K562 (cell line): ENCODE results near the gene ZNF429. TPM values are rescaled to one million over a fixed set of nuclear protein-coding genes. Genes with fewer than 3 reads are reported as not detected.

Experiments
- BACH1 ChIP-seq: fragments of 200-800 bp; sonication (Bioruptor generic); IDR thresholded peaks from 2 replicates; pipeline ENCODE4 v1.6.1; 2016; ENCODE audit warnings: missing genetic modification characterization, missing compliant biosample characterization
- BCL6 ChIP-seq: fragments of 250-450 bp; sonication (Bioruptor Pico); IDR thresholded peaks from 2 replicates; pipeline ENCODE4 v1.4.0; 2020
- BCOR ChIP-seq: fragments of 450-650 bp; IDR thresholded peaks from 2 replicates; pipeline ENCODE4 v1.6.1; 2016
- BRD9 ChIP-seq: fragments of 450-650 bp; IDR thresholded peaks from 2 replicates; pipeline ENCODE4 v1.6.1; 2018; ENCODE audit warnings: low read depth; ENCODE audit not compliant: partially characterized antibody
- CBFA2T3 ChIP-seq: fragments of 450-650 bp; IDR thresholded peaks from 2 replicates; pipeline ENCODE4 v1.6.1; 2017
- DEAF1 ChIP-seq: fragments of 450-650 bp; formaldehyde crosslinking; IDR thresholded peaks from 2 replicates; pipeline ENCODE4 v1.4.0; 2020; ENCODE audit warnings: mild to moderate bottlenecking, moderate library complexity
- EP400 ChIP-seq: fragments of 450-650 bp; IDR thresholded peaks from 2 replicates; pipeline ENCODE4 v1.6.1; 2017; ENCODE audit warnings: antibody characterized with exemption, mild to moderate bottlenecking, moderate library complexity
- GTF2A2 ChIP-seq: IDR thresholded peaks from 2 replicates; pipeline ENCODE4 v1.6.1; 2016; ENCODE audit warnings: mild to moderate bottlenecking, missing genetic modification characterization, missing compliant biosample characterization
- GTF3C2 ChIP-seq: IDR thresholded peaks from 3 replicates; pipeline ENCODE4 v1.6.1; 2011; ENCODE audit warnings: borderline replicate concordance, mild to moderate bottlenecking, moderate library complexity; ENCODE audit not compliant: insufficient read length; ENCODE audit errors: extremely low read depth
- HDAC2 ChIP-seq: fragments of 450-650 bp; IDR thresholded peaks from 2 replicates; pipeline ENCODE4 v1.6.1; 2016; ENCODE audit warnings: mild to moderate bottlenecking
- HMBOX1 ChIP-seq: sonication (generic); IDR thresholded peaks from 2 replicates; pipeline ENCODE4 v1.6.1; 2016
- LEF1 ChIP-seq: fragments of 450-650 bp; IDR thresholded peaks from 2 replicates; pipeline ENCODE4 v1.6.1; 2016; ENCODE audit warnings: mild to moderate bottlenecking
- NCOA2 ChIP-seq, 2 experiments: fragments of 450-650 bp; IDR thresholded peaks; 2 replicates each; pipeline ENCODE4 v1.6.1; 2018; ENCODE audit warnings: mild to moderate bottlenecking in 2 of 2, moderate library complexity in 1 of 2; ENCODE audit not compliant: partially characterized antibody in 2 of 2
- NELFE ChIP-seq: IDR thresholded peaks from 2 replicates; pipeline ENCODE4 v1.6.1; 2011; ENCODE audit warnings: mild to moderate bottlenecking; ENCODE audit not compliant: insufficient read depth, insufficient read length
- NEUROD1 ChIP-seq: fragments of 150-350 bp; IDR thresholded peaks from 2 replicates; pipeline ENCODE4 v1.6.1; 2014; ENCODE audit warnings: borderline replicate concordance, low read length, low read depth; ENCODE audit not compliant: partially characterized antibody
- RBM22 ChIP-seq: fragments of 200-400 bp; formaldehyde crosslinking; IDR thresholded peaks from 2 replicates; pipeline ENCODE4 v1.6.1; 2018; ENCODE audit warnings: low read length, low read depth; ENCODE audit not compliant: poor library complexity, severe bottlenecking
- STAT5A ChIP-seq: IDR thresholded peaks from 2 replicates; pipeline ENCODE4 v1.6.1; 2012; ENCODE audit warnings: low read length, inconsistent platforms, borderline replicate concordance
- TBP ChIP-seq: optimal IDR thresholded peaks from 2 replicates; pipeline ENCODE3; 2011; ENCODE audit warnings: low read depth, low read length, improper control_type of control experiment
- USF1 ChIP-seq: sonication (generic); formaldehyde crosslinking; IDR thresholded peaks from 2 replicates; pipeline ENCODE4 v1.9.0; 2022; ENCODE audit warnings: mild to moderate bottlenecking, missing genetic modification reagents
- polyA plus RNA-seq, 8 experiments: library from polyadenylated mRNA; depleted of rRNA in 4 of 8; stranded (reverse) in 5 of 8; unstranded in 3 of 8; fragments of >200 nt; fragmentation: Nextera tagmentation in 2 of 8; fragmentation: Illumina TruSeq in 1 of 8; extraction: Ambion mirVana in 2 of 8; extraction: Trizol in 1 of 8; gene quantifications; 2 replicates each; pipeline versions ENCODE4 v1.2.1 to v1.2.3, GENCODE V29; 2011 to 2014; ENCODE audit warnings: inconsistent platforms in 1 of 8, missing spikeins in 1 of 8
- total RNA-seq, 7 experiments: library from RNA; depleted of rRNA in 6 of 7; stranded (reverse); fragments of >200 nt in 6 of 7; fragmentation: Illumina TruSeq in 2 of 7; extraction: Trizol in 2 of 7; gene quantifications; 2 replicates each; pipeline versions ENCODE4 v1.2.1 to v1.2.3, GENCODE V29; 2011 to 2021; ENCODE audit warnings: low replicate concordance in 1 of 7
- TF ChIP-seq, protein P1 (sequence below): sonication (generic); formaldehyde crosslinking; IDR thresholded peaks from 2 replicates; pipeline ENCODE4 v1.8.0; 2022; ENCODE audit warnings: missing genetic modification reagents, mild to moderate bottlenecking, moderate library complexity, borderline replicate concordance
- TF ChIP-seq, protein P2 (sequence below): fragments of 250-450 bp; sonication (Bioruptor Pico); IDR thresholded peaks from 2 replicates; pipeline ENCODE4 v1.6.1; 2021; ENCODE audit warnings: mild to moderate bottlenecking
- TF ChIP-seq, protein P3 (sequence below): fragments of 250-450 bp; sonication (Bioruptor Pico); IDR thresholded peaks from 2 replicates; pipeline ENCODE4 v1.9.0; 2021; ENCODE audit warnings: mild to moderate bottlenecking

ZNF429 gene
- total and polyA plus RNA-seq, 9 of the 15 experiments (the other 6 are each of a cell fraction or from before 2014, with no cell fraction given) = 11.4 to 24.5 (median 16.3) TPM

DNA sequence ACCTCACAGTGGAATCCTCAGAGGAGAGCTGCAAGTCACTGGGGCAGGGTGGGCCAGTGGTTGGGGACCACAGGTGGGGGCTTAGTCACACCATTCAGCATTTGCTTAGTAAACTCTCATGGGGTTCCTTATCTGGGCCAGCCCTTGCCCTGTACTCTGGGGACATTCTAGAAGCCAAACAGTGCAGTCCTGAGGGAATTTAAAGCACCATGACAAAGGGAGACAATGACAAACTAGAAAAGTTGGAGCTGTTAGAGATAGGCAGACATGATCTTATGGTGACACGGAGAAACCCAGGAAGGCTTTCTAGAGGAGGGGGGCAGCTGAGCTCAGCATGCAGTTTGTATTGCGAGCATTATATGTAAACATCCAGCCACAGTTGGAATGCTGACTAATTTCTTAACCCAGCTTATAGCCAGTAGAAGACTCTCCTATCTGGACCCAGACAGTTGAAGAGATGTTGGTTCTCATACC is 87.6 kb downstream of the ZNF429 start (continued):
- TF ChIP-seq GTF3C2 = peak; percentile 52
- no peak for TF ChIP-seq RBM22
- TF ChIP-seq, protein P1, sequence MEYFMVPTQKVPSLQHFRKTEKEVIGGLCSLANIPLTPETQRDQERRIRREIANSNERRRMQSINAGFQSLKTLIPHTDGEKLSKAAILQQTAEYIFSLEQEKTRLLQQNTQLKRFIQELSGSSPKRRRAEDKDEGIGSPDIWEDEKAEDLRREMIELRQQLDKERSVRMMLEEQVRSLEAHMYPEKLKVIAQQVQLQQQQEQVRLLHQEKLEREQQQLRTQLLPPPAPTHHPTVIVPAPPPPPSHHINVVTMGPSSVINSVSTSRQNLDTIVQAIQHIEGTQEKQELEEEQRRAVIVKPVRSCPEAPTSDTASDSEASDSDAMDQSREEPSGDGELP = no peak
- TF ChIP-seq BRD9 = no peak
- no peak for TF ChIP-seq NELFE
- TF ChIP-seq TBP = no peak
- TF ChIP-seq BCL6 (CRISPR knock-in tag) = no peak
- TF ChIP-seq HMBOX1 = peak; percentile 31; the same call in 1 of the 2 replicates
- TF ChIP-seq, protein P2, sequence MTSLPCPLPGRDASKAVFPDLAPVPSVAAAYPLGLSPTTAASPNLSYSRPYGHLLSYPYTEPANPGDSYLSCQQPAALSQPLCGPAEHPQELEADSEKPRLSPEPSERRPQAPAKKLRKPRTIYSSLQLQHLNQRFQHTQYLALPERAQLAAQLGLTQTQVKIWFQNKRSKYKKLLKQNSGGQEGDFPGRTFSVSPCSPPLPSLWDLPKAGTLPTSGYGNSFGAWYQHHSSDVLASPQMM (CRISPR knock-in tag) = no peak
- TF ChIP-seq EP400 = peak; percentile 28; the same call in 1 of the 2 replicates
- TF ChIP-seq USF1 (CRISPR knock-in tag) = no peak
- 0 out of 2 replicates have a peak, but pooled peaks have one; percentile 15 for TF ChIP-seq STAT5A
- peak; percentile 38; the same call in 1 of the 2 replicates for TF ChIP-seq HDAC2
- TF ChIP-seq, protein P3, sequence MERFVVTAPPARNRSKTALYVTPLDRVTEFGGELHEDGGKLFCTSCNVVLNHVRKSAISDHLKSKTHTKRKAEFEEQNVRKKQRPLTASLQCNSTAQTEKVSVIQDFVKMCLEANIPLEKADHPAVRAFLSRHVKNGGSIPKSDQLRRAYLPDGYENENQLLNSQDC = no peak
- no peak for TF ChIP-seq GTF2A2 (tag)
- 0 out of 2 replicates have a peak, but pooled peaks have one; percentile 1 for TF ChIP-seq BACH1
- peak; percentile 84 for TF ChIP-seq CBFA2T3
- no peak for TF ChIP-seq NEUROD1
- no peak for TF ChIP-seq NCOA2 (IDR thresholded peaks at IDR 0.05; ENCODE audit: partially characterized antibody in 2 of 2)
- TF ChIP-seq LEF1 = 0 out of 2 replicates have a peak, but pooled peaks have one; percentile 16
- TF ChIP-seq BCOR = peak; percentile 58; the same call in 1 of the 2 replicates
- no peak for TF ChIP-seq DEAF1
